ENCODE data around the gene ZFYVE26. TPM values are rescaled to one million over a fixed set of nuclear protein-coding genes. Genes with fewer than 3 reads are reported as not detected.
"Not testable (repeated sequence)": the region's sequence is repeated elsewhere in the genome, so short reads cannot be mapped to it uniquely, and the experiment has no call there.

The ZFYVE26 gene
- total RNA-seq, 1 donor from 2014 or later, result 18.3 TPM

DNA sequence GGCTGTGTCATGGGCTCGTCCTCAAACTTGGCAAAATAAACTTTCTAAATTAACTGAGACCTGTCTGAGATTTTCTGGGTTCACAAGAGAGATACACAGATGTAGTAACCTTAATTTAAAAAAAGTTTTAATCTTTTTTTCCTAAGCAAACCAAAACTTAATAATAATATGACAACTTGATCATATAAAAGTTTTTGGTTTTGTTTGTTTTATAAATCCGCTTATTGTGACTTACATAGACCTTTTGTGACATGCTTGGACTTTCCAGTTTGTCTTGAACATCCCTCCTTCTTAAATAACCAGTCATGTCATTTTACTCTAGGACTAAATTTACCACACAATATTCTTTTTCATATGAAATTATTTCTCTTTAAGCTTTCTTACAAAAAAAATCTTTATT is 106.2 kb downstream of the ZFYVE26 start:
- no peaks in the 10 kb centered on the region for H3K79me2 ChIP-seq (ENCODE audit: low read depth)
- H3K4me1 ChIP-seq, result no peaks in the 10 kb centered on the region
- no peak overlapping the region for H3K4me2 ChIP-seq
- H3F3A ChIP-seq (ENCODE audit: low read depth), result no peaks in the 10 kb centered on the region
- peaks cover 36% of the 10 kb centered on the region for H3K9me3 ChIP-seq (ENCODE audit: low read depth)
- no peaks in the 10 kb centered on the region for H3K4me1 Mint-ChIP-seq
- H3K27me3 Mint-ChIP-seq (ENCODE audit: insufficient read depth, low read depth), result peaks cover 3% of the 10 kb centered on the region
- TF ChIP-seq EZH2 (IDR thresholded peaks at IDR 0.05), result no peak
- no peaks in the 10 kb centered on the region for H3K36me3 ChIP-seq
- no peak overlapping the region for H3K4me3 Mint-ChIP-seq
- H3K4me3 ChIP-seq, result no peak overlapping the region
- H3K27ac ChIP-seq, result no peak overlapping the region
- H3K36me3 Mint-ChIP-seq, result no peaks in the 10 kb centered on the region
- H3K27ac Mint-ChIP-seq, result no peak overlapping the region
- H2AFZ ChIP-seq (replicated peaks), result no peak overlapping the region
- no peaks in the 10 kb centered on the region for H3K27me3 ChIP-seq
- H3K9me3 Mint-ChIP-seq, result peaks cover 27% of the 10 kb centered on the region
- H4K20me1 ChIP-seq (ENCODE audit: low read depth), result no peaks in the 10 kb centered on the region
- DNase-seq (ENCODE audit: low spot score), result peak; percentile 51
- H3K9ac ChIP-seq, result no peak overlapping the region

DNA sequence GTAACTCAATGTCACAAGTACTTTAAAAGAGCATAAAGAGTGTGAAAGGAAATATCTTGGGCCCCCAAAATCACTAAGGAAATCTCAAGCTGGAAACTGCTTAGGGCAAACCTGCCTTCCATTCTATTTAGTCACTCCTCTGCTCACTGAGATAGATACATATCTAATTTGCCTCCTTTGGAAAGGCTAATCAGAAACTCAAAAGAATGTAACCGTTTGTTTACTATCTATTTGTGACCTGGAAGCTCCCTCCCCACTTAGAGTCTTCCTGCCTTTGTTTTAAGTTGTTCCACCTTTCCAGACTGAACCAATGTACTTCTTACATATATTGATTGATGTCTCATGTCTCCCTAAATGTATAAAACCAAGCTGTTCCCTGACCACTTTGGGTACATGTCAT is 106.6 kb downstream of the ZFYVE26 start:
- H3K27ac Mint-ChIP-seq; H3K27me3 Mint-ChIP-seq (ENCODE audit: insufficient read depth, low read depth); H3F3A ChIP-seq (ENCODE audit: low read depth); H3K36me3 Mint-ChIP-seq; H3K4me3 ChIP-seq; H3K27me3 ChIP-seq; H3K4me1 Mint-ChIP-seq; H4K20me1 ChIP-seq (ENCODE audit: low read depth); H3K9ac ChIP-seq; H3K4me3 Mint-ChIP-seq; H3K36me3 ChIP-seq; H3K4me2 ChIP-seq; H2AFZ ChIP-seq (replicated peaks); H3K79me2 ChIP-seq (ENCODE audit: low read depth); DNase-seq (ENCODE audit: low spot score); H3K4me1 ChIP-seq; H3K27ac ChIP-seq: not testable (repeated sequence)
- peaks cover 27% of the 10 kb centered on the region for H3K9me3 Mint-ChIP-seq
- H3K9me3 ChIP-seq (ENCODE audit: low read depth), result peaks cover 36% of the 10 kb centered on the region

DNA sequence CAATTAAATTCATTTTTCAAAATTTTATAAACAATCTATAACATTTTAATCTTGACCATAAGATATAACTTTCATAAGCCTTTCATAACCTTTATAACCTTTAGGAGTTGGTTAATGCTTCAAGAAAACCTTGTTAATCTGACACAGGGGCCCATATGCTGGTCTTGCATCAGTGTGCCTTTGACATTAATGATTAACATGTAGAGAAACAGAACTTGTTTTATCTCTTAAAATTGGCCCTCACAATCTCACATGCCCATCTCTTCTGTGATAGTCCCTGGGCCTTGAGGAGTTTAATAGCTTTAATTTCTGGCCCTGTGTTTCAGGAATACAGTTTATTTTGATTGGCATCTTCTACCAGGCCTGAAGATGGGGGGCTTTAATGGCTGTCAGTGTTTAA is 107.0 kb downstream of the ZFYVE26 start:
- H3K9ac ChIP-seq; DNase-seq (ENCODE audit: low spot score); H3K4me1 Mint-ChIP-seq; H3K27ac ChIP-seq; H3K4me3 Mint-ChIP-seq; H3F3A ChIP-seq (ENCODE audit: low read depth); H3K27me3 ChIP-seq; H3K36me3 Mint-ChIP-seq; H3K36me3 ChIP-seq; H3K27ac Mint-ChIP-seq; H2AFZ ChIP-seq (replicated peaks); H4K20me1 ChIP-seq (ENCODE audit: low read depth); H3K79me2 ChIP-seq (ENCODE audit: low read depth); H3K4me1 ChIP-seq; H3K4me3 ChIP-seq; H3K27me3 Mint-ChIP-seq (ENCODE audit: insufficient read depth, low read depth); H3K4me2 ChIP-seq: not testable (repeated sequence)
- peaks cover 27% of the 10 kb centered on the region for H3K9me3 Mint-ChIP-seq
- H3K9me3 ChIP-seq (ENCODE audit: low read depth), result peaks cover 36% of the 10 kb centered on the region

DNA sequence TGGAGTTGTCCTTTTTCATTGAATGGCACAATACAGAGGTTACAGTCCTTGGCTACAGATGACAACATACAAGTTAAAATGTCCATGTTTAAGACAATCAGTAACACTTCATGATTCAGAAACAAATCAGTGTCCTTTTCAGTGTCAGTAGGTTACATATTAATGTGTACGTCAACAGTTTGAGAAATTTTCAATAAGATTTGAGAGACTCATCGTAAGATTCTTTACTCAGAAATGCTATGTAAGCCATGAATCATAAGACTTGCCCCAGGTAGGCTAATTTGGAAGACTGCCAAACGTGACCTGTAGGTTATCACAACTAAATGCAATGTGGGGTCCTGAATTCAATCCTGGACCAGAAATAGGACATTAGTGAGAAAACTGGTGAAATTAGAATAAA is 111.2 kb downstream of the ZFYVE26 start:
- H3K36me3 Mint-ChIP-seq, result no peaks in the 10 kb centered on the region
- H3K4me3 Mint-ChIP-seq, result no peak overlapping the region
- no peak overlapping the region for H3K27ac Mint-ChIP-seq

More for the DNA sequence above, 111.2 kb downstream of the ZFYVE26 start:
- Histone ChIP-seq H4K20me1 (ENCODE audit: low read depth) (no peaks in the 10 kb centered on the region), H3K27me3 (no peaks in the 10 kb centered on the region), H3K36me3 (no peaks in the 10 kb centered on the region), H3K9ac (no peak overlapping the region), H3K9me3 (ENCODE audit: low read depth) (peaks cover 24% of the 10 kb centered on the region), H3K4me2 (no peak overlapping the region), H3K4me3 (no peak overlapping the region), H3F3A (ENCODE audit: low read depth) (no peaks in the 10 kb centered on the region), H3K4me1 (no peaks in the 10 kb centered on the region), H3K27ac (no peak overlapping the region), H3K79me2 (ENCODE audit: low read depth) (no peaks in the 10 kb centered on the region), H2AFZ (replicated peaks) (peak overlapping the region; percentile 81)
- Mint-ChIP-seq H3K9me3 (peaks cover 14% of the 10 kb centered on the region), H3K4me1 (peaks cover 6% of the 10 kb centered on the region), H3K27me3 (ENCODE audit: insufficient read depth, low read depth) (no peaks in the 10 kb centered on the region)
- DNase-seq (ENCODE audit: low spot score), result no peak
- TF ChIP-seq, protein P1, sequence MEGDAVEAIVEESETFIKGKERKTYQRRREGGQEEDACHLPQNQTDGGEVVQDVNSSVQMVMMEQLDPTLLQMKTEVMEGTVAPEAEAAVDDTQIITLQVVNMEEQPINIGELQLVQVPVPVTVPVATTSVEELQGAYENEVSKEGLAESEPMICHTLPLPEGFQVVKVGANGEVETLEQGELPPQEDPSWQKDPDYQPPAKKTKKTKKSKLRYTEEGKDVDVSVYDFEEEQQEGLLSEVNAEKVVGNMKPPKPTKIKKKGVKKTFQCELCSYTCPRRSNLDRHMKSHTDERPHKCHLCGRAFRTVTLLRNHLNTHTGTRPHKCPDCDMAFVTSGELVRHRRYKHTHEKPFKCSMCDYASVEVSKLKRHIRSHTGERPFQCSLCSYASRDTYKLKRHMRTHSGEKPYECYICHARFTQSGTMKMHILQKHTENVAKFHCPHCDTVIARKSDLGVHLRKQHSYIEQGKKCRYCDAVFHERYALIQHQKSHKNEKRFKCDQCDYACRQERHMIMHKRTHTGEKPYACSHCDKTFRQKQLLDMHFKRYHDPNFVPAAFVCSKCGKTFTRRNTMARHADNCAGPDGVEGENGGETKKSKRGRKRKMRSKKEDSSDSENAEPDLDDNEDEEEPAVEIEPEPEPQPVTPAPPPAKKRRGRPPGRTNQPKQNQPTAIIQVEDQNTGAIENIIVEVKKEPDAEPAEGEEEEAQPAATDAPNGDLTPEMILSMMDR (IDR thresholded peaks at IDR 0.05), result no peak
- TF ChIP-seq EZH2phosphoT487 (IDR thresholded peaks at IDR 0.05), result no peak
- TF ChIP-seq EZH2 (IDR thresholded peaks at IDR 0.05), result no peak
